ENCODE measurements around the gene TTC23.

The TTC23 gene

GRCh38 chr15:99249270-99249841 lies at the start of gene TTC23:
Gene TTC23, minus strand, starts transcription at chr15:99249581. Its CDS starts 20,869 bp downstream, at chr15:99228712.
- DNase-seq (ENCODE audit: insufficient read length, low spot score) (peak; percentile 81), FAIRE-seq (peak; percentile 40)

GRCh38 chr15:99296386-99296785 lies 47.0 kb upstream of the TTC23 start:
- DNase-seq (ENCODE audit: insufficient read length, low spot score) (no peak), FAIRE-seq (no peak)

- DNase-seq (ENCODE audit: insufficient read length, low spot score) (no peak), FAIRE-seq (no peak)
Observed at GRCh38 chr15:99295840-99296239, 46.5 kb upstream of the TTC23 start.

GRCh38 chr15:99291643-99292042 lies 42.3 kb upstream of the TTC23 start:
- no peak for DNase-seq (ENCODE audit: insufficient read length, low spot score)

GRCh38 chr15:99283717-99284116 lies 34.3 kb upstream of the TTC23 start:
- no peak for FAIRE-seq
- DNase-seq (ENCODE audit: insufficient read length, low spot score), result no peak

More at GRCh38 chr15:99291643-99292042, 42.3 kb upstream of the TTC23 start:
- FAIRE-seq, result no peak

GRCh38 chr15:99282586-99282985 lies 33.2 kb upstream of the TTC23 start:
- FAIRE-seq (no peak), DNase-seq (ENCODE audit: insufficient read length, low spot score) (no peak)

GRCh38 chr15:99282121-99282520 lies 32.7 kb upstream of the TTC23 start:
- DNase-seq (ENCODE audit: insufficient read length, low spot score), result no peak
- FAIRE-seq, result no peak

- DNase-seq (ENCODE audit: insufficient read length, low spot score) (no peak), FAIRE-seq (no peak)
Observed at GRCh38 chr15:99279827-99280226, 30.4 kb upstream of the TTC23 start.

- no peak for DNase-seq (ENCODE audit: insufficient read length, low spot score)
- no peak for FAIRE-seq
Observed at GRCh38 chr15:99279290-99279689, 29.9 kb upstream of the TTC23 start.

GRCh38 chr15:99275525-99276128 lies 26.2 kb upstream of the TTC23 start:
- FAIRE-seq (no peak), DNase-seq (ENCODE audit: insufficient read length, low spot score) (no peak)

GRCh38 chr15:99275061-99275460 lies 25.7 kb upstream of the TTC23 start:
- DNase-seq (ENCODE audit: insufficient read length, low spot score) (no peak), FAIRE-seq (no peak)

GRCh38 chr15:99273801-99274200 lies 24.4 kb upstream of the TTC23 start:
- FAIRE-seq, result no peak

GRCh38 chr15:99268431-99268830 lies 19.1 kb upstream of the TTC23 start:
- DNase-seq (ENCODE audit: insufficient read length, low spot score) (no peak), FAIRE-seq (no peak)

More at GRCh38 chr15:99273801-99274200, 24.4 kb upstream of the TTC23 start:
- DNase-seq (ENCODE audit: insufficient read length, low spot score), result no peak

- FAIRE-seq, result no peak
- no peak for DNase-seq (ENCODE audit: insufficient read length, low spot score)
Observed at GRCh38 chr15:99267957-99268356, 18.6 kb upstream of the TTC23 start.

GRCh38 chr15:99265541-99266070 lies 16.2 kb upstream of the TTC23 start:
- FAIRE-seq, result no peak
- DNase-seq (ENCODE audit: insufficient read length, low spot score), result no peak

- DNase-seq (ENCODE audit: insufficient read length, low spot score), result no peak
- FAIRE-seq, result no peak
Observed at GRCh38 chr15:99264125-99264524, 14.7 kb upstream of the TTC23 start.

GRCh38 chr15:99257107-99257750 lies 7.8 kb upstream of the TTC23 start:
- DNase-seq (ENCODE audit: insufficient read length, low spot score), result no peak
- FAIRE-seq, result no peak

- FAIRE-seq (no peak), DNase-seq (ENCODE audit: insufficient read length, low spot score) (peak; percentile 24)
Observed at GRCh38 chr15:99253381-99254090, 4.2 kb upstream of the TTC23 start.

- no peak for DNase-seq (ENCODE audit: insufficient read length, low spot score)
- no peak for FAIRE-seq
Observed at GRCh38 chr15:99252326-99252725, 2.9 kb upstream of the TTC23 start.

GRCh38 chr15:99250857-99251841 lies 1.8 kb upstream of the TTC23 start, which contains the start of gene LRRC28:
Gene LRRC28, plus strand, starts transcription at chr15:99251481. Its CDS starts 4,477 bp downstream, at chr15:99255958.
- FAIRE-seq (peak; percentile 89), DNase-seq (ENCODE audit: insufficient read length, low spot score) (peak; percentile 94)

Data from HTR-8/SVneo (cell line).